HepG2 (cell line): ENCODE data around the gene SLC16A14. TPM values are rescaled to one million over a fixed set of nuclear protein-coding genes. Genes with fewer than 3 reads are reported as not detected.

ENCODE experiments used
- ATAC-seq: fragments of 200-7000 bp; cut with Tn5 transposase; 3 replicates; pipeline ENCODE4 v1.9.1; 2020; ENCODE audit warnings: mild to moderate bottlenecking, moderate library complexity
- BruUV-seq: library from RNA; stranded (reverse); fragments of 400-500 nt; replicated peaks from 2 replicates; lab custom pipeline; 2021; lab: Mats Ljungman, UMichigan
- CTCF ChIA-PET: fragments of 300-600 bp; formaldehyde crosslinking; extraction: SDS; loops from one replicate; lab custom pipeline; 2021; ENCODE audit warnings: low total read pairs, inconsistent platforms, low intra/inter-chr PET ratio; lab: Yijun Ruan, JAX
- POLR2A ChIA-PET: fragments of 350-600 bp; sonication (Branson Sonifier 250); formaldehyde crosslinking; loops from one replicate; lab custom pipeline; 2020; ENCODE audit warnings: antibody characterized with exemption, inconsistent platforms; lab: Yijun Ruan, JAX
- DNase-seq: peaks from one replicate; pipeline ENCODE4 v3.0.0-alpha.2; 2015; ENCODE audit warnings: low spot score
- FAIRE-seq: peaks from 3 replicates; lab custom pipeline; 2011; peaks lifted over from hg19 to GRCh38; lab: Jason Lieb, UNC
- H2AFZ ChIP-seq: one replicate; pipeline ENCODE4 v1.6.1; 2011; ENCODE audit warnings: low read length, inconsistent platforms
- H3K27ac ChIP-seq: fragments of 300-600 bp; 3 replicates; pipeline ENCODE4 v1.8.0; 2011; ENCODE audit warnings: mixed run types, mild to moderate bottlenecking, mixed read lengths, low read length, inconsistent platforms; ENCODE audit not compliant: insufficient read depth; ENCODE audit errors: extremely low read length
- H3K27me3 ChIP-seq, 2 experiments: fragments of 200-600 bp in 1 of 2; 2 replicates in 1 of 2; 3 replicates in 1 of 2; pipeline versions ENCODE4 v1.6.0 to v1.8.0; 2011; ENCODE audit warnings: low read length in 2 of 2, mild to moderate bottlenecking in 2 of 2, moderate library complexity in 2 of 2, inconsistent platforms in 1 of 2; ENCODE audit not compliant: insufficient read depth in 2 of 2, control insufficient read depth in 1 of 2
- H3K36me3 ChIP-seq, 2 experiments: fragments of 200-600 bp in 1 of 2; replicated peaks in 1 of 2; 2 replicates in 1 of 2; 3 replicates in 1 of 2; pipeline versions ENCODE4 v1.5.1 to v1.8.0; 2011; ENCODE audit warnings: low read length in 2 of 2, inconsistent platforms in 1 of 2; ENCODE audit not compliant: insufficient read depth in 2 of 2, control insufficient read depth in 1 of 2
- H3K4me1 ChIP-seq: 2 replicates; pipeline ENCODE4 v1.5.1; 2012; ENCODE audit warnings: low read length, inconsistent platforms; ENCODE audit not compliant: insufficient read depth
- H3K4me2 ChIP-seq: 2 replicates; pipeline ENCODE4 v1.6.0; 2011; ENCODE audit warnings: low read depth, low read length, inconsistent platforms
- H3K4me3 ChIP-seq, 3 experiments: fragments of 200-600 bp in 1 of 3; sonication (generic), shearing (Covaris generic) in 1 of 3; replicated peaks in 1 of 3; 2 replicates each; pipeline ENCODE4 v1.5.1; 2011 to 2016; ENCODE audit warnings: low read length in 3 of 3, inconsistent platforms in 2 of 3, low read depth in 2 of 3, mild to moderate bottlenecking in 2 of 3, control low read depth in 1 of 3, mixed read lengths in 1 of 3; ENCODE audit not compliant: insufficient read depth in 1 of 3
- H3K79me2 ChIP-seq: one replicate; pipeline ENCODE4 v1.6.1; 2011; ENCODE audit warnings: low read length, inconsistent platforms; ENCODE audit not compliant: insufficient read depth
- H3K9ac ChIP-seq: 2 replicates; pipeline ENCODE4 v1.6.0; 2011; ENCODE audit warnings: mild to moderate bottlenecking, low read depth, low read length, inconsistent platforms; ENCODE audit not compliant: insufficient read depth
- H3K9me3 ChIP-seq: 2 replicates; pipeline ENCODE4 v1.5.1; 2012; ENCODE audit warnings: mild to moderate bottlenecking, low read length
- H4K20me1 ChIP-seq: 2 replicates; pipeline ENCODE4 v1.6.0; 2011; ENCODE audit warnings: inconsistent platforms, mild to moderate bottlenecking, low read length, moderate library complexity; ENCODE audit not compliant: insufficient read depth
- HCFC1 ChIP-seq: fragments of 150-350 bp; IDR thresholded peaks from 2 replicates; pipeline ENCODE4 v1.6.1; 2014; ENCODE audit warnings: low read depth, low read length
- NFE2L2 ChIP-seq: fragments of 150-350 bp; IDR thresholded peaks from 2 replicates; pipeline ENCODE4 v1.6.1; 2014; ENCODE audit warnings: low read length
- PBX3 ChIP-seq: sonication (generic); formaldehyde crosslinking; IDR thresholded peaks from 2 replicates; pipeline ENCODE4 v1.8.1; 2023; ENCODE audit warnings: missing genetic modification reagents, inconsistent platforms, borderline replicate concordance
- ZBTB7A ChIP-seq: sonication (generic); formaldehyde crosslinking; IDR thresholded peaks from 2 replicates; pipeline ENCODE4 v1.8.0; 2022; ENCODE audit warnings: mild to moderate bottlenecking, missing genetic modification reagents
- ZNF34 ChIP-seq: sonication (generic); formaldehyde crosslinking; IDR thresholded peaks from 2 replicates; pipeline ENCODE4 v1.4.0; 2020; ENCODE audit warnings: mild to moderate bottlenecking, missing genetic modification reagents, borderline replicate concordance
- ZNF383 ChIP-seq: sonication (generic); formaldehyde crosslinking; IDR thresholded peaks from 2 replicates; pipeline ENCODE4 v1.4.0; 2020; ENCODE audit warnings: missing genetic modification reagents, mild to moderate bottlenecking, borderline replicate concordance
- WGBS: methylation state at CpG from one replicate; pipeline ENCODE4 v1.1.6; 2017; ENCODE audit warnings: low lambda C conversion rate; 5-methylcytosine and 5-hydroxymethylcytosine counted together
- in situ Hi-C: cut with HindIII; loops from 2 replicates; pipeline ENCODE4 v1.10.0; 2017; ENCODE audit warnings: low pct_unique_long_range_greater_than_20kb; ENCODE audit not compliant: extremely low pct_ligation_motif_present
- intact Hi-C: fragments of 100-400 bp; cut with micrococcal nuclease; formaldehyde crosslinking; loops from one replicate; pipeline ENCODE4 v1.10.0; 2022; ENCODE audit not compliant: unreplicated experiment
- polyA plus RNA-seq, 8 experiments: library from polyadenylated mRNA; depleted of rRNA in 3 of 8; stranded (reverse) in 7 of 8; unstranded in 1 of 8; fragments of >200 nt; fragmentation: Illumina TruSeq in 4 of 8; extraction: Trizol in 4 of 8; gene quantifications; 2 replicates each; pipeline versions ENCODE4 v1.2.1 to v1.2.3, GENCODE V29; 2011 to 2016; ENCODE audit warnings: low read depth in 4 of 8, missing spikeins in 1 of 8, mixed read lengths in 1 of 8; ENCODE audit not compliant: insufficient read depth in 1 of 8
- total RNA-seq, 5 experiments: library from RNA; depleted of rRNA; stranded (reverse); fragments of >200 nt; fragmentation: Illumina TruSeq; extraction: Trizol; gene quantifications; 2 replicates each; pipeline ENCODE4 v1.2.3, GENCODE V29; 2016; ENCODE audit warnings: low read depth in 1 of 5

The SLC16A14 gene
- total and polyA plus RNA-seq, 2 of the 13 experiments (the other 11 are each of a cell fraction or from before 2014, with no cell fraction given): 0.05 TPM; not detected in 1

- TF ChIP-seq PBX3 (CRISPR knock-in tag) (no peak), ZNF34 (CRISPR knock-in tag) (no peak)
These were observed 7.9 kb downstream of the SLC16A14 start (continued) for GRCh38 chr2:230060672-230061293.

- CTCF ChIA-PET: no interaction called here
- H3K27ac ChIP-seq: no peak overlapping the region
- no peak overlapping the region for H3K4me2 ChIP-seq
These were observed 14.8 kb downstream of the SLC16A14 start for GRCh38 chr2:230053753-230054478.

More at GRCh38 chr2:230053753-230054478, 14.8 kb downstream of the SLC16A14 start:
- FAIRE-seq (no peak), DNase-seq (no peak), ATAC-seq (peak; percentile 41; the same call in 1 of the 3 replicates)
- no peak overlapping the region for H2AFZ ChIP-seq
- no peaks in the 10 kb centered on the region for H3K36me3 ChIP-seq
- POLR2A ChIA-PET: interaction anchor here (0.6 kb wide), 1 partner anchor 92 kb away, joined by 3 read pairs; no protein-coding TSS in a partner anchor
- peaks cover 13% of the 10 kb centered on the region for H3K4me1 ChIP-seq
- no peak overlapping the region for H3K4me3 ChIP-seq
- no peaks in the 10 kb centered on the region for H3K79me2 ChIP-seq
- in situ Hi-C loops (no loop called here), intact Hi-C loops (no loop called here)
- no peaks in the 10 kb centered on the region; a peak in 1 of 5 replicates for H3K27me3 ChIP-seq
- TF ChIP-seq ZNF383 (CRISPR knock-in tag): no peak
- no peak for TF ChIP-seq ZBTB7A (CRISPR knock-in tag)
- TF ChIP-seq HCFC1: no peak
- TF ChIP-seq NFE2L2: peak; percentile 23; the same call in 1 of the 2 replicates
- no peaks in the 10 kb centered on the region for H4K20me1 ChIP-seq
- WGBS: 47% methylated on average over 2 of the region's 2 CpGs
- H3K9ac ChIP-seq: no peak overlapping the region
- no TSS peak for BruUV-seq
- H3K9me3 ChIP-seq: no peaks in the 10 kb centered on the region
